PC-3 (cell line): ENCODE measurements around the gene PDHB. TPM values are rescaled to one million over a fixed set of nuclear protein-coding genes. Genes with fewer than 3 reads are reported as not detected.

Experiments
- ATAC-seq: fragments of 200-7000 bp; cut with Tn5 transposase; 2 replicates; pipeline ENCODE4 v1.9.1; 2020; ENCODE audit warnings: mild to moderate bottlenecking, moderate library complexity
- BruUV-seq: library from RNA; stranded (reverse); fragments of 400-500 nt; replicated peaks from 2 replicates; lab custom pipeline; 2021; lab: Mats Ljungman, UMichigan
- CTCF ChIA-PET: fragments of 300-600 bp; sonication (Branson Sonifier 250); formaldehyde crosslinking; loops from one replicate; lab custom pipeline; 2022; ENCODE audit warnings: antibody characterized with exemption; lab: Charles Lee
- POLR2A ChIA-PET: fragments of 300-600 bp; sonication (Branson Sonifier 250); formaldehyde crosslinking; loops from one replicate; lab custom pipeline; 2022; ENCODE audit warnings: antibody characterized with exemption; ENCODE audit not compliant: unreplicated experiment; lab: Charles Lee
- DNase-seq: peaks from one replicate; pipeline ENCODE4 v3.0.0-alpha.2; 2015
- H2AFZ ChIP-seq: fragments of 300-600 bp; sonication (generic); 2 replicates; pipeline ENCODE4 v1.6.0; 2016; ENCODE audit warnings: antibody characterized with exemption, low read length
- H3F3A ChIP-seq: fragments of 300-600 bp; sonication (generic); one replicate; pipeline ENCODE4 v1.6.0; 2017; ENCODE audit warnings: antibody characterized with exemption, low read length, control low read depth, mild to moderate bottlenecking; ENCODE audit not compliant: unreplicated experiment
- H3K27ac ChIP-seq: fragments of 300-600 bp; sonication (generic); 2 replicates; pipeline ENCODE4 v1.5.1; 2016; ENCODE audit warnings: mild to moderate bottlenecking, low read length
- H3K27me3 ChIP-seq: fragments of 300-600 bp; sonication (generic); 2 replicates; pipeline ENCODE4 v1.6.1; 2016; ENCODE audit warnings: low read length, mixed read lengths
- H3K36me3 ChIP-seq: fragments of 300-600 bp; sonication (generic); 2 replicates; pipeline ENCODE4 v1.6.1; 2016; ENCODE audit warnings: low read depth, mixed run types, low read length, mixed read lengths
- H3K4me1 ChIP-seq: fragments of 300-600 bp; sonication (generic); 2 replicates; pipeline ENCODE4 v1.5.1; 2016; ENCODE audit warnings: low read length; ENCODE audit not compliant: insufficient read depth
- H3K4me2 ChIP-seq: fragments of 300-600 bp; sonication (generic); 2 replicates; pipeline ENCODE4 v1.6.0; 2016; ENCODE audit warnings: low read length
- H3K4me3 ChIP-seq: fragments of 300-600 bp; sonication (generic); 2 replicates; pipeline ENCODE4 v1.5.1; 2016; ENCODE audit warnings: mild to moderate bottlenecking, low read length, mixed read lengths
- H3K79me2 ChIP-seq: fragments of 300-600 bp; sonication (generic); 2 replicates; pipeline ENCODE4 v1.6.1; 2017; ENCODE audit warnings: low read length, mixed read lengths
- H3K9ac ChIP-seq: fragments of 300-600 bp; sonication (generic); 2 replicates; pipeline ENCODE4 v1.6.0; 2016; ENCODE audit warnings: mild to moderate bottlenecking, low read length
- H3K9me2 ChIP-seq: fragments of 300-600 bp; sonication (generic); replicated peaks from 2 replicates; pipeline ENCODE4 v1.6.1; 2016; ENCODE audit warnings: mixed run types, low read length, mixed read lengths
- H3K9me3 ChIP-seq: fragments of 300-600 bp; sonication (generic); 2 replicates; pipeline ENCODE4 v1.6.1; 2016; ENCODE audit warnings: low read length, mixed read lengths
- H4K20me1 ChIP-seq: fragments of 300-600 bp; sonication (generic); 2 replicates; pipeline ENCODE4 v1.6.1; 2016; ENCODE audit warnings: low read length, mixed read lengths
- EZH2 ChIP-seq: fragments of 300-600 bp; sonication (generic); IDR thresholded peaks from one replicate; pipeline ENCODE4 v1.6.1; 2017; ENCODE audit warnings: antibody characterized with exemption, mild to moderate bottlenecking, low read length; ENCODE audit not compliant: unreplicated experiment
- EZH2phosphoT487 ChIP-seq: fragments of 300-600 bp; sonication (generic); IDR thresholded peaks from 2 replicates; pipeline ENCODE4 v1.6.1; 2018; ENCODE audit warnings: mild to moderate bottlenecking, antibody characterized with exemption, low read length, borderline replicate concordance
- intact Hi-C: fragments of 100-400 bp; cut with micrococcal nuclease; formaldehyde crosslinking; loops from 2 replicates; pipeline ENCODE4 v1.9.0; 2023
- total RNA-seq: library from RNA; depleted of rRNA; stranded (reverse); fragments of >200 nt; gene quantifications from 2 replicates; pipeline ENCODE4 v1.2.3, GENCODE V29; 2014; rRNA removed
- TF ChIP-seq, protein P1 (sequence below): fragments of 300-600 bp; sonication (generic); conservative IDR thresholded peaks from 2 replicates; pipeline ENCODE4 v1.5.1; 2017; ENCODE audit warnings: antibody characterized with exemption, low read depth, mild to moderate bottlenecking, low read length

Gene PDHB
- total RNA-seq, 1 experiment from 2014 or later, result 103 TPM

DNA sequence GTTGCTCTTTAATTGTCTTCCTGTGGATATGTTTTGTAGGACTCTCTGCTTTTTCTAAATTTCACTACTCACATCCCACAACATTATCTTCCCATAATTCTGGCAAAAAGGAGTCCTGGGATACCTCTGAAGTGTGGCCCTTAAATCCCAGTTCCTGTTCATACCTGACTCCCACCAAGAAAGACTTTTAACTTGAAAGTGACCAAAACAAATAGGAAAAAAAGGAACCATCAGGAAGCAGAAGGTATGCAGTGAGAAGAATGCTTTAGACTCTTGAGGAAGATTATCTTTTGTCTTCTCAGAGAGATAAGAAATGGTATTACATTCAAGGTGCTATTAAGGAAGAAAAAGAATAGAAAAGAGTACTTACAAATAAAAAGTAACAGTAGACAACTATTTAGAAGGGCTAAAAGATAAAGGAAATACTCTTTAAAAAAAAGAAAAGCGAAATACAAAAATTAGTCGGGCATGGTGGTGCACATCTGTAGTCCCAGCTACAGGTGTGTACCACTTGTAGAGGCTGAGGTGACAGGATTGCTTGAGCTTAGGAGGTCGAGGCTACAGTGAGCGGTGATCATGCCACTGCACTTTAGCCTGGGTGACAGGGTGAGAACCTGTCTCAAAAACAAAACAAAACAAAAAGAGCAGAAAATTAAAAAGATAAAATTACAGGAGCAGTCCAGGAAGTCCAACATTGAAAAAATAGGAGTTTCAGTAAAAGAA lies 54.1 kb downstream of the PDHB start:
- no peak overlapping the region for H3K9ac ChIP-seq
- H2AFZ ChIP-seq, result no peak overlapping the region
- peaks cover 18% of the 10 kb centered on the region for H3K4me1 ChIP-seq
- H3F3A ChIP-seq, result no peaks in the 10 kb centered on the region
- H3K4me3 ChIP-seq, result no peak overlapping the region
- H3K27ac ChIP-seq, result no peak overlapping the region
- no peaks in the 10 kb centered on the region for H3K27me3 ChIP-seq
- H3K36me3 ChIP-seq, result no peaks in the 10 kb centered on the region
- no peaks in the 10 kb centered on the region for H3K9me3 ChIP-seq
- no peak for DNase-seq
- ChIA-PET CTCF (no interaction called here), POLR2A (no interaction called here)
- ATAC-seq, result no peak
- BruUV-seq, result no TSS peak
- H3K79me2 ChIP-seq, result no peaks in the 10 kb centered on the region
- H4K20me1 ChIP-seq, result no peaks in the 10 kb centered on the region
- H3K4me2 ChIP-seq, result no peak overlapping the region
- intact Hi-C loops, result no loop called here
- no peaks in the 10 kb centered on the region for H3K9me2 ChIP-seq
- TF ChIP-seq EZH2, result no peak
- TF ChIP-seq EZH2phosphoT487, result no peak
- TF ChIP-seq, protein P1, sequence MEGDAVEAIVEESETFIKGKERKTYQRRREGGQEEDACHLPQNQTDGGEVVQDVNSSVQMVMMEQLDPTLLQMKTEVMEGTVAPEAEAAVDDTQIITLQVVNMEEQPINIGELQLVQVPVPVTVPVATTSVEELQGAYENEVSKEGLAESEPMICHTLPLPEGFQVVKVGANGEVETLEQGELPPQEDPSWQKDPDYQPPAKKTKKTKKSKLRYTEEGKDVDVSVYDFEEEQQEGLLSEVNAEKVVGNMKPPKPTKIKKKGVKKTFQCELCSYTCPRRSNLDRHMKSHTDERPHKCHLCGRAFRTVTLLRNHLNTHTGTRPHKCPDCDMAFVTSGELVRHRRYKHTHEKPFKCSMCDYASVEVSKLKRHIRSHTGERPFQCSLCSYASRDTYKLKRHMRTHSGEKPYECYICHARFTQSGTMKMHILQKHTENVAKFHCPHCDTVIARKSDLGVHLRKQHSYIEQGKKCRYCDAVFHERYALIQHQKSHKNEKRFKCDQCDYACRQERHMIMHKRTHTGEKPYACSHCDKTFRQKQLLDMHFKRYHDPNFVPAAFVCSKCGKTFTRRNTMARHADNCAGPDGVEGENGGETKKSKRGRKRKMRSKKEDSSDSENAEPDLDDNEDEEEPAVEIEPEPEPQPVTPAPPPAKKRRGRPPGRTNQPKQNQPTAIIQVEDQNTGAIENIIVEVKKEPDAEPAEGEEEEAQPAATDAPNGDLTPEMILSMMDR, result no peak

DNA sequence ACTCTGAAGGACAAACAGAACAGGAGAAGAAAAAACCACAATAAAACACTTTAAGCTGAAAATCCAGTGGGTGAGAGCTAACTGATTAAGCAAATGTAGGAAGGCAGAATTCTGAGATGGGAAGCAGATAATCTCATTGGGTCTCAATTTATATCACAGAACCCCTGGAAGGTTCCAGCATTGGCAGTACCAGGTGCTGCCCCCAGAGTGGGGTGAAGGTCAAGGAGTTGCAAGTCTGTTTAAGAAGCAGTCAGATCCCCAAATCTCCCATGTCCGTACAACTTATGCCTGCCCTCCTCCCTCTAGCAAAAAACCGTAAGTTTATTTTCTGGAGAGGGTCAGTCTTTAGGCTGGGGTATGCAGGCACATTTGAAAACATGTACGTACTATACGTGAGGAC lies 55.9 kb downstream of the PDHB start:
- no peaks in the 10 kb centered on the region for H3K27me3 ChIP-seq
- ChIA-PET POLR2A (no interaction called here), CTCF (no interaction called here)
- intact Hi-C loops, result no loop called here
- H3K79me2 ChIP-seq, result no peaks in the 10 kb centered on the region
- no peak for ATAC-seq
- no peak overlapping the region for H3K27ac ChIP-seq
- H4K20me1 ChIP-seq, result no peaks in the 10 kb centered on the region
- no TSS peak for BruUV-seq
- no peaks in the 10 kb centered on the region for H3K9me2 ChIP-seq
- no peak overlapping the region for H2AFZ ChIP-seq
- no peaks in the 10 kb centered on the region for H3K9me3 ChIP-seq
- H3K36me3 ChIP-seq, result no peaks in the 10 kb centered on the region
- no peak overlapping the region for H3K9ac ChIP-seq
- DNase-seq, result no peak
- H3F3A ChIP-seq, result no peaks in the 10 kb centered on the region
- peaks cover 5% of the 10 kb centered on the region; the same call in 1 of the 2 replicates for H3K4me1 ChIP-seq
- H3K4me3 ChIP-seq, result no peak overlapping the region
- TF ChIP-seq, protein P1, result no peak
- TF ChIP-seq EZH2, result no peak
- no peak for TF ChIP-seq EZH2phosphoT487
- H3K4me2 ChIP-seq, result no peak overlapping the region

Other genes with a start within 250 kb of the PDHB start
- gene DNASE1L3, start 222.9 kb downstream of the PDHB start, total RNA-seq, result 0.36 and 0.63 TPM in 2 replicates
- 11.6 and 13.4 TPM in 2 replicates for gene ABHD6, start 196.0 kb downstream of the PDHB start, total RNA-seq
- gene RPP14, start 127.6 kb downstream of the PDHB start, total RNA-seq, result 28.8 and 30.0 TPM in 2 replicates
- 4.9 and 6.9 TPM in 2 replicates for gene HTD2, start 127.3 kb downstream of the PDHB start, total RNA-seq
- 11.1 and 14.5 TPM in 2 replicates for gene PXK, start 100.9 kb downstream of the PDHB start, total RNA-seq
- 13.1 and 13.6 TPM in 2 replicates for gene KCTD6, start 58.3 kb upstream of the PDHB start, total RNA-seq
- gene ACOX2, start 103.4 kb upstream of the PDHB start, total RNA-seq, result 9.8 and 10.8 TPM in 2 replicates
- 0.07 and 0.29 TPM in 2 replicates for gene FAM107A, start 143.6 kb upstream of the PDHB start, total RNA-seq
- 0.40 TPM in 1 of 2 replicates, not detected in the other for gene FAM3D, start 232.9 kb upstream of the PDHB start, total RNA-seq